K562 (cell line): ENCODE measurements around the gene DCTN1. TPM values are rescaled to one million over a fixed set of nuclear protein-coding genes. Genes with fewer than 3 reads are reported as not detected.

Source experiments
- ATAC-seq: fragments of 200-7000 bp; cut with Tn5 transposase; 3 replicates; pipeline ENCODE4 v1.9.1; 2020; ENCODE audit warnings: moderate library complexity
- BruUV-seq: library from RNA; stranded (reverse); fragments of 400-500 nt; replicated peaks from 2 replicates; lab custom pipeline; 2021; lab: Mats Ljungman, UMichigan
- CTCF ChIA-PET: fragments of 300-600 bp; formaldehyde crosslinking; extraction: SDS; loops from one replicate; lab custom pipeline; 2021; ENCODE audit warnings: low intra/inter-chr PET ratio; lab: Yijun Ruan, JAX
- POLR2A ChIA-PET: fragments of 300-600, 350-650 bp; sonication (Branson Sonifier 250); formaldehyde crosslinking; extraction: SDS; loops from one replicate; lab custom pipeline; 2021; ENCODE audit warnings: antibody characterized with exemption, inconsistent platforms; lab: Yijun Ruan, JAX
- DNase-seq, 4 experiments: peaks; one replicate each; pipeline versions ENCODE4 v3.0.0 to v3.0.0-alpha.2; 2011 to 2018; ENCODE audit warnings: low spot score in 3 of 4, mixed read lengths in 3 of 4; ENCODE audit errors: extremely low read depth in 1 of 4
- FAIRE-seq: peaks from 2 replicates; lab custom pipeline; 2011; peaks lifted over from hg19 to GRCh38; lab: Jason Lieb, UNC
- H2AFZ ChIP-seq: 2 replicates; pipeline ENCODE4 v1.6.0; 2011; ENCODE audit warnings: low read depth, low read length, control low read depth, inconsistent platforms
- H3K27ac ChIP-seq: fragments of 200-600 bp; 3 replicates; pipeline ENCODE4 v1.8.0; 2011; ENCODE audit warnings: low read depth, mild to moderate bottlenecking, control low read depth, inconsistent platforms, low read length, moderate library complexity, mixed read lengths; ENCODE audit errors: extremely low read depth
- H3K27me3 ChIP-seq, 2 experiments: fragments of 300-600 bp in 1 of 2; 2 replicates in 1 of 2; 3 replicates in 1 of 2; pipeline versions ENCODE4 v1.6.0 to v1.8.0; 2011; ENCODE audit warnings: inconsistent platforms in 2 of 2, low read length in 2 of 2, mild to moderate bottlenecking in 1 of 2, mixed read lengths in 1 of 2, moderate library complexity in 1 of 2; ENCODE audit not compliant: control insufficient read depth in 2 of 2, insufficient read depth in 2 of 2
- H3K36me3 ChIP-seq: fragments of 300-600 bp; 3 replicates; pipeline ENCODE4 v1.8.0; 2011; ENCODE audit warnings: mild to moderate bottlenecking, low read length, inconsistent platforms; ENCODE audit not compliant: control insufficient read depth, insufficient read depth
- H3K4me1 ChIP-seq, 2 experiments: fragments of 200-600 bp in 1 of 2; replicated peaks in 1 of 2; 2 replicates in 1 of 2; 3 replicates in 1 of 2; pipeline versions ENCODE4 v1.5.1 to v1.8.0; 2011; ENCODE audit warnings: inconsistent platforms in 2 of 2, low read length in 2 of 2, mild to moderate bottlenecking in 1 of 2, mixed read lengths in 1 of 2, moderate library complexity in 1 of 2; ENCODE audit not compliant: control insufficient read depth in 2 of 2, insufficient read depth in 2 of 2
- H3K4me2 ChIP-seq: 2 replicates; pipeline ENCODE4 v1.6.1; 2011; ENCODE audit warnings: low read length, control low read depth, inconsistent platforms, mixed read lengths; ENCODE audit not compliant: insufficient read depth
- H3K4me3 ChIP-seq: fragments of 200-600 bp; sonication (generic), shearing (Covaris generic); 2 replicates; pipeline ENCODE4 v1.5.1; 2016; ENCODE audit warnings: control low read depth, inconsistent platforms
- H3K79me2 ChIP-seq: fragments of 200-600 bp; 3 replicates; pipeline ENCODE4 v1.8.0; 2011; ENCODE audit warnings: low read length, inconsistent platforms; ENCODE audit not compliant: control insufficient read depth, insufficient read depth
- H3K9ac ChIP-seq, 2 experiments: 2 replicates each; pipeline versions ENCODE4 v1.6.0 to v1.6.1; 2011; ENCODE audit warnings: low read depth in 2 of 2, low read length in 2 of 2, control low read depth in 1 of 2, inconsistent platforms in 1 of 2, mild to moderate bottlenecking in 1 of 2, mixed read lengths in 1 of 2; ENCODE audit not compliant: insufficient read depth in 1 of 2
- H3K9me1 ChIP-seq: one replicate; pipeline ENCODE4 v1.6.0; 2011; ENCODE audit warnings: inconsistent platforms, mild to moderate bottlenecking, low read length, moderate library complexity; ENCODE audit not compliant: control insufficient read depth, insufficient read depth
- H3K9me3 ChIP-seq: replicated peaks from 2 replicates; pipeline ENCODE4 v1.5.1; 2011; ENCODE audit warnings: low read depth, low read length, inconsistent platforms; ENCODE audit not compliant: control insufficient read depth, insufficient read depth
- H4K20me1 ChIP-seq: replicated peaks from 2 replicates; pipeline ENCODE4 v1.6.1; 2011; ENCODE audit warnings: low read length, inconsistent platforms, mixed read lengths; ENCODE audit not compliant: control insufficient read depth, insufficient read depth
- BRD4 ChIP-seq: fragments of 200-600 bp; sonication (generic); IDR thresholded peaks from 2 replicates; pipeline ENCODE4 v1.6.1; 2017; ENCODE audit warnings: inconsistent platforms
- ELF2 ChIP-seq: fragments of 250-450 bp; sonication (Bioruptor Pico); IDR thresholded peaks from 2 replicates; pipeline ENCODE4 v1.5.0; 2021; ENCODE audit warnings: mild to moderate bottlenecking
- ETV6 ChIP-seq, 3 experiments: fragments of 150-350 bp in 1 of 3; sonication (generic) in 1 of 3; formaldehyde crosslinking in 1 of 3; IDR thresholded peaks; 2 replicates each; pipeline versions ENCODE4 v1.6.1 to v1.8.0; 2014 to 2022; ENCODE audit warnings: borderline replicate concordance in 2 of 3, low read depth in 2 of 3, antibody characterized with exemption in 1 of 3, low read length in 1 of 3, mild to moderate bottlenecking in 1 of 3, missing genetic modification reagents in 1 of 3
- GABPB1 ChIP-seq: sonication (generic); formaldehyde crosslinking; IDR thresholded peaks from 2 replicates; pipeline ENCODE4 v1.8.0; 2022; ENCODE audit warnings: mild to moderate bottlenecking, missing genetic modification reagents
- KAT8 ChIP-seq: fragments of 450-650 bp; IDR thresholded peaks from 2 replicates; pipeline ENCODE4 v1.6.1; 2016; ENCODE audit warnings: low read depth, mild to moderate bottlenecking
- PPARD ChIP-seq: fragments of 250-450 bp; sonication (Bioruptor Pico); IDR thresholded peaks from 2 replicates; pipeline ENCODE4 v1.8.0; 2022; ENCODE audit warnings: inconsistent platforms, mild to moderate bottlenecking, moderate library complexity
- TCFL5 ChIP-seq: fragments of 250-450 bp; sonication (Bioruptor Pico); conservative IDR thresholded peaks from 2 replicates; pipeline ENCODE4 v1.6.1; 2021; ENCODE audit warnings: mild to moderate bottlenecking, moderate library complexity, matching md5 sums
- ZC3H8 ChIP-seq: fragments of 450-650 bp; IDR thresholded peaks from 2 replicates; pipeline ENCODE4 v1.6.1; 2017
- ZNF134 ChIP-seq: fragments of 250-450 bp; sonication (Bioruptor Pico); conservative IDR thresholded peaks from 2 replicates; pipeline ENCODE4 v1.4.0; 2020
- ZNF212 ChIP-seq: fragments of 450-650 bp; formaldehyde crosslinking; IDR thresholded peaks from 2 replicates; pipeline ENCODE4 v1.4.0; 2020; ENCODE audit warnings: mild to moderate bottlenecking
- ZNF408 ChIP-seq: fragments of 250-450 bp; sonication (Bioruptor Pico); IDR thresholded peaks from 2 replicates; pipeline ENCODE4 v1.4.0; 2020; ENCODE audit warnings: low read depth, mild to moderate bottlenecking, moderate library complexity
- ZNF551 ChIP-seq: fragments of 250-450 bp; sonication (Bioruptor Pico); IDR thresholded peaks from 2 replicates; pipeline ENCODE4 v1.5.0; 2021; ENCODE audit warnings: mild to moderate bottlenecking, moderate library complexity
- WGBS: fragments of 100-300 bp; shearing (Covaris generic); methylation state at CpG from one replicate; pipeline ENCODE4 v1.1.6; 2016; ENCODE audit warnings: low coverage, mixed read lengths; ENCODE audit not compliant: insufficient coverage; ENCODE audit errors: missing lambda C conversion rate; 5-methylcytosine and 5-hydroxymethylcytosine counted together
- in situ Hi-C: fragments of 300-500 bp; cut with MboI; formaldehyde crosslinking; loops from 4 replicates; pipeline ENCODE4 v1.15.0; 2018; ENCODE audit warnings: inconsistent platforms, mixed read lengths
- intact Hi-C: fragments of 100-400 bp; cut with micrococcal nuclease; formaldehyde crosslinking; loops from 2 replicates; pipeline ENCODE4 v1.14.2; 2022
- polyA plus RNA-seq, 8 experiments: library from polyadenylated mRNA; depleted of rRNA in 4 of 8; stranded (reverse) in 5 of 8; unstranded in 3 of 8; fragments of >200 nt; fragmentation: Nextera tagmentation in 2 of 8; fragmentation: Illumina TruSeq in 1 of 8; extraction: Ambion mirVana in 2 of 8; extraction: Trizol in 1 of 8; gene quantifications; 2 replicates each; pipeline versions ENCODE4 v1.2.1 to v1.2.3, GENCODE V29; 2011 to 2014; ENCODE audit warnings: inconsistent platforms in 1 of 8, missing spikeins in 1 of 8
- total RNA-seq, 7 experiments: library from RNA; depleted of rRNA in 6 of 7; stranded (reverse); fragments of >200 nt in 6 of 7; fragmentation: Illumina TruSeq in 2 of 7; extraction: Trizol in 2 of 7; gene quantifications; 2 replicates each; pipeline versions ENCODE4 v1.2.1 to v1.2.3, GENCODE V29; 2011 to 2021; ENCODE audit warnings: low replicate concordance in 1 of 7
- TF ChIP-seq, protein P1 (sequence below): fragments of 250-450 bp; sonication (Bioruptor Pico); IDR thresholded peaks from 2 replicates; pipeline ENCODE4 v1.5.0; 2021; ENCODE audit warnings: mild to moderate bottlenecking, moderate library complexity
- TF ChIP-seq, protein P2 (sequence below): fragments of 450-650 bp; IDR thresholded peaks from one replicate; pipeline ENCODE4 v1.6.1; 2018; ENCODE audit warnings: mild to moderate bottlenecking, moderate library complexity; ENCODE audit not compliant: partially characterized antibody

The DCTN1 gene
- total and polyA plus RNA-seq, 9 of the 15 experiments (the other 6 are each of a cell fraction or from before 2014, with no cell fraction given) = 23.9 to 71.7 (median 45.0) TPM

DNA sequence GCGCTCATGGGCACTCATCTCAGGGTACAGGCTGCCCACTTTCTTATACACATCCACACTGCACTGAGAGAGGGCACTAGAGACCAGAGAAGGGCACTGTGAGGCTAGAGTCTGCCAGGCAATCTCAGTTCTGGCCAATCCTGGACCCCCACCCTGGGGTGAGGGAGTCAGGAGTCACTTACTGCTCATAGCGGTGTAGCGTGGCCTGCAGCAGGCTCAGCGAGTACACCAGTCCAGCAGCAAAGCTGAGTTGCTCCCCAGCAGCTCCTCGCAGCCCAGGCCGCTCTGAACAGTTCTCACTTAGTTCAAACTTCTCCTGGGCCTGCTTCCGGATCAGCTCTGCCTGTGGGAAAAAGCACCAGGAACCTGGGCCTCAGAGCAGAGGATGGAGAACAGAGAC is 12.3 kb downstream of the DCTN1 start (continued):
- TF ChIP-seq, protein P1, sequence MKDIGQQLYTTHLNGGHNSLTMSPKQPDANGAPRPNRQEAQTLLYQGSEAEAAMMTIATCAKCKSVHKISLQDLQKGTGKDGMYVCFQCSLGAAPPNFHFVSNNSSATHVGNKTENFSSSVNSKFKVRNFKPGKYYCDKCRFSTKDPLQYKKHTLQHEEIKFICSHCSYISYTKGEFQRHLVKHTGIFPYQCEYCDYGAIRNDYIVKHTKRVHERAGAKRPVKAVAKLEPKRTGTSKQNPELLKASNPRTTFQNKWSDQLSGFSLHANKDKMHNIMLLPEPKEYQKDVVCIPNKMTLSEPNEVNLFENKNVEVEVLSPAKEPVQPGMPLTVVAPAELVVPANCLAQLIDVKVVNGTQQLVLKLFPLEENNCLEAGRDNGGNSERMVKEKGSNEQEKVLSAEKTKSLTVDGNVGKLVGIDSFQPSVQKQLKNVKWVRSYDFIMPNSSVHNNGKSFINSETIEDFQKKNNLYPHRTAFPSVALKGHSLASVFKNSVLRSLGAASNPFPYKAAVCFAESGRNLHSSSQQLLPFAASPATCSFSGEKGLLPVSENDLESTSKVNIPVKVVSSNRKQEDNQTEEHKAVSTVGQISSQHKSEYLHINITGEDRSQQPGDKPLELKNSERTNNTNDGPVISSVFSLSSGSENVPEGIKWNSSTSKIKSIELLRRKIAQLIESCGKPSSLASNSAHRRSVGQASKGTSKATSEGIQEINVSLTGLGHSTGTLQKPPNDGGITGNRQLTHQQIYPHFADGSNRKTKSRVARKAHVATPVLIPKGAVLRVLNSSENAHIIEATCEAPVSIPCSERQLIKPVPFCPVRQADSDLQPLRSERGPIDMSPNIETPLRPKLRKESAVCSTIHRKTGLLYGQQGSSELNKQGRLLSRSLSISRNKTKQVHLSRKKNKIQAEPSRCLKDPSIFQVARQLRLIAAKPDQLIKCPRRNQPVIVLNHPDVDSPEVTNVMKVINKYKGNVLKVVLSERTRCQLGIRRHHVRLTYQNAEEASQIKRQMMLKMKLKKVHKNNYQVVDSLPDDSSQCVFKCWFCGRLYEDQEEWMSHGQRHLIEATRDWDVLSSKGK (CRISPR knock-in tag) = no peak
- TF ChIP-seq ETV6 (IDR thresholded peaks at IDR 0.05; ENCODE audit: borderline replicate concordance in 1 of 2, low read depth in 2 of 2, low read length in 1 of 2) (no peak), ETV6 (CRISPR knock-in tag; IDR thresholded peaks at IDR 0.05; ENCODE audit: borderline replicate concordance) (no peak), BRD4 (no peak), ZNF551 (no peak), ZNF212 (CRISPR knock-in tag) (no peak), ZC3H8 (no peak), ZNF134 (CRISPR knock-in tag) (no peak)

DNA sequence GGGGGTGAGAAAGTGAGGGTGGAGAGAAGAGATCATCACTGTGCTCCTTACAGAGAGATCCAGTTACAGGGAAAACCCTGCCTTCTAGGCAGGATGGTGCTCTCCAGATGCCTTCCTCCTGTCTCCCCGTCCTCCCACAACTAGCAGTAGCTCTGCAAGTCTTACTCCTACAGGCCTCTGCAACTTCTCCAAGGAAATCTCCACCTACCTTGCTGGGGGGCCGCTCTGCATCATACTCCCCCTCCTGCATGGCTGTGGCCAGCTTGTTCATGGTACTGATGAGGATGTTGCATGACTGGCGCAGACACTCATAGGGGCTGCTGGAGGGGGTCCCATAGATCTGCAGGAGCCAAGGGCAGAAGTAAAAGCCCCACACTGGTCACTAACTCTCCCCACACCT is 14.1 kb downstream of the DCTN1 start:
- H3K9ac ChIP-seq = no peak overlapping the region
- ATAC-seq = no peak
- H3K9me1 ChIP-seq = no peaks in the 10 kb centered on the region
- H3K79me2 ChIP-seq = no peaks in the 10 kb centered on the region
- BruUV-seq = no TSS peak
- no peak overlapping the region for H3K4me2 ChIP-seq
- no peak for DNase-seq
- FAIRE-seq = no peak
- H4K20me1 ChIP-seq = no peaks in the 10 kb centered on the region
- no peak overlapping the region for H3K4me3 ChIP-seq
- no peaks in the 10 kb centered on the region for H3K27me3 ChIP-seq
- H2AFZ ChIP-seq = no peak overlapping the region
- no peak for TF ChIP-seq ZNF408 (CRISPR knock-in tag)
- TF ChIP-seq, protein P2, sequence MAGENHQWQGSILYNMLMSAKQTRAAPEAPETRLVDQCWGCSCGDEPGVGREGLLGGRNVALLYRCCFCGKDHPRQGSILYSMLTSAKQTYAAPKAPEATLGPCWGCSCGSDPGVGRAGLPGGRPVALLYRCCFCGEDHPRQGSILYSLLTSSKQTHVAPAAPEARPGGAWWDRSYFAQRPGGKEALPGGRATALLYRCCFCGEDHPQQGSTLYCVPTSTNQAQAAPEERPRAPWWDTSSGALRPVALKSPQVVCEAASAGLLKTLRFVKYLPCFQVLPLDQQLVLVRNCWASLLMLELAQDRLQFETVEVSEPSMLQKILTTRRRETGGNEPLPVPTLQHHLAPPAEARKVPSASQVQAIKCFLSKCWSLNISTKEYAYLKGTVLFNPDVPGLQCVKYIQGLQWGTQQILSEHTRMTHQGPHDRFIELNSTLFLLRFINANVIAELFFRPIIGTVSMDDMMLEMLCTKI = no peak
- TF ChIP-seq, protein P1 (CRISPR knock-in tag) = no peak
- no peak for TF ChIP-seq KAT8
- no peak for TF ChIP-seq GABPB1 (CRISPR knock-in tag)
- TF ChIP-seq PPARD (CRISPR knock-in tag) = no peak
- no peak for TF ChIP-seq TCFL5
- TF ChIP-seq ELF2 = no peak
- no peaks in the 10 kb centered on the region for H3K9me3 ChIP-seq
- CTCF ChIA-PET = no interaction called here
- H3K36me3 ChIP-seq = peaks cover 95% of the 10 kb centered on the region
- intact Hi-C loops = no loop called here
- no peaks in the 10 kb centered on the region for H3K4me1 ChIP-seq
- in situ Hi-C loops = no loop called here
- no peak overlapping the region for H3K27ac ChIP-seq
- 75% methylated on average over 3 of the region's 3 CpGs for WGBS
- POLR2A ChIA-PET = interaction anchor here (1.6 kb wide), 1 partner anchor 14 kb away, joined by 4 read pairs; no protein-coding TSS in a partner anchor
